SH-SY5Y (cell line): Measurements from ENCODE around the gene NFIB.

Source experiments
- GATA2 ChIP-seq: IDR thresholded peaks from 2 replicates; pipeline ENCODE4 v1.6.1; 2011; ENCODE audit warnings: mild to moderate bottlenecking, low read depth, low read length
- GATA3 ChIP-seq: IDR thresholded peaks from 2 replicates; pipeline ENCODE4 v1.6.1; 2011; ENCODE audit warnings: low read depth, mild to moderate bottlenecking, low read length, moderate library complexity

DNA sequence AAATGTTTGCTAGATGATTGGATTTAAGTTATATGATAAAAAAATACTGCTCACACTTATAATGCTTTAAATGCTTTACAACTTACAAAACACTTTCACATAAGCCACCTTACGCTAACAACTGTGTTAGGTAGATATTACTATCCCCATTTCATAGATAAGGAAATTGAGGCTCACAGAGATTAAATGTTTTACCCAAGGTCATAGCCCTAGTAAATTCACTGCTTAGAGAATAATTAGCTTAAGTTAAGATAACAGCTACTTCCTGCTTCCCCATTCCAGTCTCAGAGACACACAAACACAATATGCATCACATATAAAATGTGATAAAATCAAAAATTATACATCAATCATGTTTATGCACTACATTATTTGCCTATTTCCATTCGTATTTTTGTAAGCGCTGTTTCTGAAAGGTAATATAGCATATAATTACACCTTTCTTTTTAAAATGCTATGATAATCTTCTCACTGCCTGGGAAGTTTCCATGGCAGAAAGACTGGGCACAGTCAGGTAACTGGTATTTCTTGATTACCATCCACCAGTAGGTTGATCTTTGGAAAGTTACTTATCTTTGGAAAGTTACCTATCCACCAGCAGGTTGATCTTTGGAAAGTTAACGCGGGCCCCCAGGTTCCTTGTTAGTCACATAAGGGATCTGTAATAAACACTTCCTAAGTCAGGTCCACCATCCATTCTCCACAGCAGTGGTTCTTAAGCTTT lies 101.1 kb downstream of the NFIB start:
- TF ChIP-seq GATA2, result no peak
- TF ChIP-seq GATA3, result no peak
